Measurements from ENCODE around the gene IGSF9B.
A peak's percentile ranks its signal among the peaks of the same experiment; 100 is the strongest.

Gene IGSF9B

DNA sequence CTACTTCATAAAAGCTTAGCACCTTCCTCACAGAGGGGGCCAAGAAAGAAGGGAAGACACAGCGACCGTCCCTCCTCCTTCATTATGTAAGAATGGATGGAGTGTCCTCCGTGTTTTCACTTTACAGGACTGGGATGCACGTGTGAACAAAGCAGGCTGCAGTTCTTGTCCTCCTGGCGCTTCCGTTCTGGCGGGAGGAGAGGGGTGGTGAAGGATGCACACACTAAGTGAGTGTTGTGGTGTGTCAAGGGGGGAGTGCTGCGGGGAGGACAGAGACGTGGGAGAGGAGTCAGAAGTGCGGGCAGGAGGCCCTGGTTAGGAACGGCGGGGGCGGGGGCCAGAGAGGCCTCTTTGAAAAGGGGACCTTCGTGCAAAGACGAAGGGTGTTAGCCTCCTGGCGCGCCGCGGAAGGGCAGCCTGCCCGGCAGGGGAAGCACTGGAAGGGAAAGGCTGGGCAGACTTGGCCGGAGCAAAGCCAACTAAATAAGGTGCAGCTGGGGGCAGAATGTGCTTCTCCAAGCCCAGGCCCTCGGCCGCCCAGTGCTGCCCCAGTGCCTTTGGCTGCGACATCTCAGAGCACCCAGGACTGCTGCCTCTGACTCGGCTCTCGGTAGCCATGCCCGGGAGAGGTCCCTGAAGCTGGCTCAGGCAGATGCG lies 27.0 kb upstream of the IGSF9B start:
- Histone ChIP-seq H3K4me3 (no peak overlapping the region), H3K27ac (no peak overlapping the region)
- DNase-seq (ENCODE audit: low spot score) = no peak
- TF ChIP-seq, protein P1, sequence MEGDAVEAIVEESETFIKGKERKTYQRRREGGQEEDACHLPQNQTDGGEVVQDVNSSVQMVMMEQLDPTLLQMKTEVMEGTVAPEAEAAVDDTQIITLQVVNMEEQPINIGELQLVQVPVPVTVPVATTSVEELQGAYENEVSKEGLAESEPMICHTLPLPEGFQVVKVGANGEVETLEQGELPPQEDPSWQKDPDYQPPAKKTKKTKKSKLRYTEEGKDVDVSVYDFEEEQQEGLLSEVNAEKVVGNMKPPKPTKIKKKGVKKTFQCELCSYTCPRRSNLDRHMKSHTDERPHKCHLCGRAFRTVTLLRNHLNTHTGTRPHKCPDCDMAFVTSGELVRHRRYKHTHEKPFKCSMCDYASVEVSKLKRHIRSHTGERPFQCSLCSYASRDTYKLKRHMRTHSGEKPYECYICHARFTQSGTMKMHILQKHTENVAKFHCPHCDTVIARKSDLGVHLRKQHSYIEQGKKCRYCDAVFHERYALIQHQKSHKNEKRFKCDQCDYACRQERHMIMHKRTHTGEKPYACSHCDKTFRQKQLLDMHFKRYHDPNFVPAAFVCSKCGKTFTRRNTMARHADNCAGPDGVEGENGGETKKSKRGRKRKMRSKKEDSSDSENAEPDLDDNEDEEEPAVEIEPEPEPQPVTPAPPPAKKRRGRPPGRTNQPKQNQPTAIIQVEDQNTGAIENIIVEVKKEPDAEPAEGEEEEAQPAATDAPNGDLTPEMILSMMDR (IDR thresholded peaks at IDR 0.05) = no peak

DNA sequence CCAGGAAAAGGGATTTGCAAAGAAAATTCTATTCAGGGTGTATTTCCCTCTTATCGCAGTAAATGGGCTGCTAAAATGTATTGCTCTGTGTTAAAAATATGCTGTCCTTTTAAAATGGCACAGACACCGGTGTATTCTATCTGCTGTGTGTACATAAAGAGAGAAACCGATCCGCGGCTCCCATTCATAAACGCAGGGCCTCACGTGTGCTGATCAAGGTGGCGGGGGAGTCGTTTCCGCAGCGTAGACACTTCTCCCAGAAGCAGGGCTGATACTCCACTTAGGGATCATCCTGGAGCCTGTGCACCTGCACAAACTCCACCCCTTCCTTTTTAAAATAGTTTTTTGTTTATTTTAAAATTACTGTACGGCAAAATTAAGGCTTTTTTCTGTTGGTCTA lies 26.1 kb upstream of the IGSF9B start:
- no peak for DNase-seq (ENCODE audit: low spot score)
- Histone ChIP-seq H3K4me3 (no peak overlapping the region), H3K27ac (no peak overlapping the region)
- TF ChIP-seq, protein P1 (IDR thresholded peaks at IDR 0.05) = no peak

DNA sequence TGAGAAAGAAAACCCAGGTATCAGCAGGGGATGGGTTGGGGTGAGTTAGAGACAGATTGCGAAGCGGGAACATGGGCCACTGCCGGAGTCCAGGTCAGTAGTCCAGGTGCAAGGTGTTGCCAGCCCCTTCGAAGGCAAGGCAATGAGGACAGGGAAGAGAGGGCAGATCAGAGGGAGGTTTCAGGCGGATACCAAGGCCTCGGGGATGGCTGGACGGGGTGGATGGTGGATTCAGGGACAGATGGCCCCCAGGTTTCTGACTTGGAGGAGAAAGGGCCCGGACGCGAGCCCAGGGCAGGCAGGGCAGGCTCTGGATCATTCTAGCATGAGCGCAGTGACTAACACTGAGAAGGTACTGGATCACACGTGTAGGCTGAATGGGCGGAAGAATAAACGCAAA lies 25.4 kb upstream of the IGSF9B start:
- no peak overlapping the region for H3K27ac ChIP-seq
- DNase-seq (ENCODE audit: low spot score) = no peak
- H3K4me3 ChIP-seq = no peak overlapping the region
- TF ChIP-seq, protein P1 (IDR thresholded peaks at IDR 0.05) = no peak

DNA sequence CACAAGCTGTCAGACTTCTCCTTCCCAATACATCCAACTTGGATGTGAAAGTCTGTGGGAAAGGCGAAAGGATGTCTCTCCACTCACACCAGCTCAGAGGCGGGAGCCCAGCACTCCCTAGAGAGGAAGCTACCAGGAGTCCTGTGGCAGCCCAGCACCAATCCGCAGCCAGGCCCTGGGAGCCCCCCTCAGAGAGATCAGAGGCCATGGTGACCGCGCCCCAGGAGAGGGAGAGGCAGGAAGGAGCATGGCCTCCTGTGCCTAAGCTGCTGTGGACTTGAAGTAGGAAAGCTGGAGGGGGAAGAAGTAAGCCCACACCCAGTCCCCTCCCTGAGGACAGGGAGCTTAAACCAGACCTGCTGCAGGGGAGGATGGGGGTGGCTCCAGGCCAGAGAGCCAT lies 24.4 kb upstream of the IGSF9B start:
- no peak overlapping the region for H3K4me3 ChIP-seq
- TF ChIP-seq, protein P1 (IDR thresholded peaks at IDR 0.05) = no peak
- no peak for DNase-seq (ENCODE audit: low spot score)
- peak overlapping the region in 1 of 2 donors; percentile 26 for H3K27ac ChIP-seq

DNA sequence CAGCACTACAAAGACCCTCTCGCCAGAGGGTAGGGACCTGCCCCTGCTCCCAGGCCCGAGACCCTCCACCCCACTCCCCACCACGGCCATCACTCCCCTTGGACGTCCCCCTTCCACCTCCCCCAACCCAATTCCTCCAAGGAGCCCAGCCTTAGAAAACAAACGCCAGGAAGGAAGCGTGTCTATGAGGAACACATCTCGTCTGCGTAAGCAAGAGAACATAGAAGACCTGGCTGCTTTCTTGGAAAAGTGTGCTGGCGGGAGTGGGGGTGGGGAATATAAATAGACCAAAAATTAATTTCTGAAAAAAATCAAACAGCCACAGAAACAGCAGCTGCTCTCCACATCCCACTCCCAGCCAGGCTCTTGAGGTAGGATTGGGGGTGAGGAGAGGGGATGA lies 23.9 kb upstream of the IGSF9B start:
- no peak overlapping the region for H3K4me3 ChIP-seq
- DNase-seq (ENCODE audit: low spot score) = no peak
- TF ChIP-seq, protein P1 (IDR thresholded peaks at IDR 0.05) = no peak
- peak overlapping the region in 1 of 2 donors; percentile 26 for H3K27ac ChIP-seq

DNA sequence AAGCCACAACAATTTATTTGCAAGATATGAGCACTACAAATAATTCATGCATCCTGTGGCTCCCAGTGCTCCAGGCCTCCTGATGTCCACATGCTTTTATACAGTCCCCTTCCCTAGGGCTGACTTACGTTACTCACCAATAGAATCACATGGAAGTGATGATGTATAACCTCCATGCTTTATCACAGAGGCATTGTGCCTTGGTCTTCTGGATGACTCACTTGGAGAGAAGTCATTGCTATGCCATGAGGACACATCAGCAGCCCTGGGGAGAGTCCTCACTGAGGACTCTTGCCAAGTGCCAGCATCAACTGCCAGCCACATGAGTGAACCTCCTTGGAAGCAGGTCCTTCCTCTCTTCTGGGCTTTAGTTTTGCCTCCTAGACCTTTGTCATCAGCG lies 22.0 kb upstream of the IGSF9B start:
- TF ChIP-seq, protein P1 (IDR thresholded peaks at IDR 0.05) = no peak

DNA sequence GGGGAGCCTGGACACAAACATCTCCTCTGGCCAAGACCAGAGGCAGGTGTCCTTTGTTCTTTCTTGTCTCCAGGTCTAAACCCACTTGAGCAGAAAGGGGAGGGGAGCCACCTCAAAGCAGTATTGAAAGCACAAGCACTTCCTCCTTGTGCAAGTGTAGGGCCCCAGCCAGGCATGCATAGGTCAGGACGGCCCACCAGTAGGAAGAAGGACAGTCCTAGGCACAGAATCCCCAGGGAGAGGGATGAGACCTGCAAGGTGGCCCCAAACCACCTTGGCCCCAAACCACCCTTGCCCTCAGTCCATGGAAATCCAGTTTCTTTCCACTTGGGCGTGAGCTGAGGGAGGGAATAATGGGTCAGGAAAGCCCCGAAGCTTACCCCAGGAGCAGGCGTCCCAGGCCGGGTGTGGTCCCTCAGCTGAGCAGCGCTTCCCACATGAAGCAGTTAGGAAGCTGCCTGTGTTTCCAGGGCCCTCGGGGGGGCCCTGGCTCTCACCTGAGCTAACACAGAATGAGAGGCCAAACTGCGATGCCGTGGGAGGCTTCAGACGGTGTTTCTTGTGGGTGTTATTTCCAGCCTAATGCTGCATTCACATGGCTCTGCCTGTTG lies 20.4 kb upstream of the IGSF9B start:
- DNase-seq (ENCODE audit: low spot score) = no peak
- no peak overlapping the region for H3K4me3 ChIP-seq
- no peak overlapping the region for H3K27ac ChIP-seq
- TF ChIP-seq, protein P1 (IDR thresholded peaks at IDR 0.05) = no peak

More for the DNA sequence above, 22.0 kb upstream of the IGSF9B start:
- no peak for DNase-seq (ENCODE audit: low spot score)
- Histone ChIP-seq H3K4me3 (no peak overlapping the region), H3K27ac (no peak overlapping the region)
